Stomach (tissue), 4 donors: ENCODE measurements around the gene RNF130.

Source experiments
- CTCF ChIP-seq, 7 experiments: fragments of 450-650 bp in 4 of 7; fragments of 200-600 bp in 3 of 7; sonication (generic) in 3 of 7; IDR thresholded peaks; one replicate each; pipeline ENCODE4 v1.5.1; 2016 to 2019; ENCODE audit warnings: antibody characterized with exemption in 7 of 7, control low read depth in 2 of 7, mild to moderate bottlenecking in 1 of 7
- EP300 ChIP-seq: sonication (generic); formaldehyde crosslinking; IDR thresholded peaks from one replicate; pipeline ENCODE4 v1.6.1; 2017; ENCODE audit warnings: antibody characterized with exemption
- POLR2A ChIP-seq, 4 donors: fragments of 450-650 bp; IDR thresholded peaks; one replicate each; pipeline ENCODE4 v1.6.1; 2016; ENCODE audit warnings: antibody characterized with exemption in 4 of 4, control low read depth in 2 of 4, mild to moderate bottlenecking in 1 of 4, moderate library complexity in 1 of 4
- POLR2AphosphoS5 ChIP-seq, 3 donors: sonication (generic); formaldehyde crosslinking; IDR thresholded peaks; one replicate each; pipeline ENCODE4 v1.6.1; 2016; ENCODE audit warnings: antibody characterized with exemption in 3 of 3

DNA sequence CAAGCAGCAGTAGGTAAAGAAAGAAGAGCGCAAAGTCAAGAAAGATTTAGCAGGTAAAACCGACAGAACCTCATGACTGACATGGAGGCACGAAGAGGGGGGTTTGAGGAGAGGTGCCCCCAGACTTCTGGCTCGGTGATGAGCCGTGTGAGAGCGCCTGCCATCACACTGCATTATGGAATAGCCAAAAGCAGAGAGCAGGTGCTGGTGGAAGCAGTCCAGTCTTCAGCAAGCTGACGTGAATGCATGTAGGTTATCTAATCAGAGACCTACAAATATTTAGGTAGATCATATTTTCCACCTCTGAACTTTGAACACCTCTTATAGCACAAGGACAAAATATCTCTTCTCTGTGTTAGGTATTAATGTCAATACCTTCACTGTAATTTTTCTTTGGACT, 68.4 kb downstream of the RNF130 start:
- TF ChIP-seq CTCF (IDR thresholded peaks at IDR 0.05) (no peak), POLR2A (IDR thresholded peaks at IDR 0.05) (no peak), EP300 (no peak), POLR2AphosphoS5 (IDR thresholded peaks at IDR 0.05) (no peak)
